Colon (tissue), 2 donors: ENCODE results near the gene DLEC1.

ENCODE experiments used
- FAIRE-seq: peaks from 2 replicates; lab custom pipeline; 2012; peaks lifted over from hg19 to GRCh38; lab: Jason Lieb, UNC
- donor health status: control.
- donor health status: control.

The DLEC1 gene

GRCh38 chr3:38001456-38002081 is 37.4 kb upstream of the DLEC1 start:
- FAIRE-seq, result no peak

GRCh38 chr3:38002291-38002876 is 36.6 kb upstream of the DLEC1 start:
- no peak for FAIRE-seq

GRCh38 chr3:38002940-38003339 is 36.1 kb upstream of the DLEC1 start:
- FAIRE-seq, result no peak

GRCh38 chr3:38003371-38003816 is 35.6 kb upstream of the DLEC1 start:
- no peak for FAIRE-seq

- FAIRE-seq, result no peak
Observed at GRCh38 chr3:38003817-38004414, 35.1 kb upstream of the DLEC1 start.

- no peak for FAIRE-seq
Observed at GRCh38 chr3:38004415-38005075, 34.5 kb upstream of the DLEC1 start.

GRCh38 chr3:38005076-38006020 is 33.7 kb upstream of the DLEC1 start:
- FAIRE-seq, result no peak

- FAIRE-seq, result no peak
Observed at GRCh38 chr3:38006031-38006430, 33.0 kb upstream of the DLEC1 start.

GRCh38 chr3:38006445-38006995 is 32.5 kb upstream of the DLEC1 start:
- no peak for FAIRE-seq

GRCh38 chr3:38007754-38008090 is 31.3 kb upstream of the DLEC1 start:
- no peak for FAIRE-seq

- no peak for FAIRE-seq
Observed at GRCh38 chr3:38008191-38008701, 30.8 kb upstream of the DLEC1 start.

- no peak for FAIRE-seq
Observed at GRCh38 chr3:38008971-38009580, 29.9 kb upstream of the DLEC1 start.

GRCh38 chr3:38009807-38010591 is 29.0 kb upstream of the DLEC1 start:
- no peak for FAIRE-seq

- no peak for FAIRE-seq
Observed at GRCh38 chr3:38011111-38011510, 27.9 kb upstream of the DLEC1 start.

- no peak for FAIRE-seq
Observed at GRCh38 chr3:38015485-38015884, 23.5 kb upstream of the DLEC1 start.

- no peak for FAIRE-seq
Observed at GRCh38 chr3:38015984-38016383, 23.0 kb upstream of the DLEC1 start.

- FAIRE-seq, result no peak
Observed at GRCh38 chr3:38016410-38016809, 22.6 kb upstream of the DLEC1 start.

- no peak for FAIRE-seq
Observed at GRCh38 chr3:38016847-38017444, 22.1 kb upstream of the DLEC1 start.

GRCh38 chr3:38017445-38018295 is 21.3 kb upstream of the DLEC1 start:
- FAIRE-seq, result no peak
